Ishikawa (cell line): ENCODE data around the gene LDAH.

ENCODE experiments used
- CEBPB ChIP-seq: IDR thresholded peaks from 2 replicates; pipeline ENCODE4 v1.6.1; 2012
- CREB1 ChIP-seq: IDR thresholded peaks from 2 replicates; pipeline ENCODE4 v1.6.1; 2012; ENCODE audit warnings: low read depth
- EGR1 ChIP-seq: IDR thresholded peaks from 2 replicates; pipeline ENCODE4 v1.6.1; 2012
- EP300 ChIP-seq: IDR thresholded peaks from 2 replicates; pipeline ENCODE4 v1.6.1; 2012; ENCODE audit warnings: borderline replicate concordance
- FOXM1 ChIP-seq: IDR thresholded peaks from 2 replicates; pipeline ENCODE4 v1.6.1; 2012; ENCODE audit warnings: low read depth, borderline replicate concordance
- NFIC ChIP-seq: IDR thresholded peaks from 2 replicates; pipeline ENCODE4 v1.6.1; 2012
- RAD21 ChIP-seq: IDR thresholded peaks from 2 replicates; pipeline ENCODE4 v1.6.1; 2012; ENCODE audit warnings: low read depth
- TAF1 ChIP-seq: IDR thresholded peaks from 2 replicates; pipeline ENCODE4 v1.6.1; 2012; ENCODE audit warnings: low read depth, mild to moderate bottlenecking
- TCF12 ChIP-seq: IDR thresholded peaks from 2 replicates; pipeline ENCODE4 v1.6.1; 2012; ENCODE audit warnings: low read depth
- TEAD4 ChIP-seq: IDR thresholded peaks from 2 replicates; pipeline ENCODE4 v1.6.1; 2012
- YY1 ChIP-seq: IDR thresholded peaks from 2 replicates; pipeline ENCODE4 v1.6.1; 2012; ENCODE audit warnings: low read depth
- ZBTB7A ChIP-seq: IDR thresholded peaks from 2 replicates; pipeline ENCODE4 v1.6.1; 2012; ENCODE audit warnings: low read depth
- TF ChIP-seq, protein P1 (sequence below): IDR thresholded peaks from 2 replicates; pipeline ENCODE4 v1.6.1; 2012; ENCODE audit warnings: low read depth, mild to moderate bottlenecking
- TF ChIP-seq, protein P2 (sequence below): IDR thresholded peaks from 2 replicates; pipeline ENCODE4 v1.6.1; 2012
- TF ChIP-seq, protein P3 (sequence below): IDR thresholded peaks from 2 replicates; pipeline ENCODE4 v1.6.1; 2012

The LDAH gene

DNA sequence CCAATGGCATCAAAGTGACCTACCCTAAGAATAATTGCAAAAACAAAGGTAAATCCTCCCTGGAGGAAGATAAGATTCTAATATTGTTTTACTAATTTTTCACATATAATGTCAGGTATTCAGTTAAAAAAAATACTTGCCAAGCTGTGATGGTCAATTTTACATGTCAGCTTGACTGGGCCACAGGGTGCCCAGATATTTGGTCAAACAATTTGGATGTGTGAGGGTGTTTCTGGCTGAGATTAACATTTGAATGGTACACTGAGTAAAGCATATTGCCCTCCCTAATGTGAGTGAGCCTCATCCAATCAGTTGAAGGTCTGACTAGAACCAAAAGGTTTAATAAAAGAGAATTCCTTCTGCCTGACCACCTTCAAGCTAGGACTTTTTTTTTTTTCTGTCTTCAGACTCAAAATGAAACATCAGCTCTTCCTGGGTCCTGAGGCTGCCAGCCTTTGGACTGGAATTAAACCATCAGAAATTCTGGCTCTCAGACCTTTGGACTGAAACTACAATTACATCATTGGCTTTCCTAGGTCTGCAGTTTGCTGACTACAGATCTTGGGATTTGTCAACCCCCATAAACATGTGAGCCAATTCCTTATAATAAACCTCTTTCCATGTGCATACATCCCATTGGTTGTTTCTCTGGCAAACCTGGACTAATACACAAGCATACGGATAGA, 65.4 kb downstream of the LDAH start:
- TF ChIP-seq NFIC (no peak), YY1 (no peak), TCF12 (no peak)

DNA sequence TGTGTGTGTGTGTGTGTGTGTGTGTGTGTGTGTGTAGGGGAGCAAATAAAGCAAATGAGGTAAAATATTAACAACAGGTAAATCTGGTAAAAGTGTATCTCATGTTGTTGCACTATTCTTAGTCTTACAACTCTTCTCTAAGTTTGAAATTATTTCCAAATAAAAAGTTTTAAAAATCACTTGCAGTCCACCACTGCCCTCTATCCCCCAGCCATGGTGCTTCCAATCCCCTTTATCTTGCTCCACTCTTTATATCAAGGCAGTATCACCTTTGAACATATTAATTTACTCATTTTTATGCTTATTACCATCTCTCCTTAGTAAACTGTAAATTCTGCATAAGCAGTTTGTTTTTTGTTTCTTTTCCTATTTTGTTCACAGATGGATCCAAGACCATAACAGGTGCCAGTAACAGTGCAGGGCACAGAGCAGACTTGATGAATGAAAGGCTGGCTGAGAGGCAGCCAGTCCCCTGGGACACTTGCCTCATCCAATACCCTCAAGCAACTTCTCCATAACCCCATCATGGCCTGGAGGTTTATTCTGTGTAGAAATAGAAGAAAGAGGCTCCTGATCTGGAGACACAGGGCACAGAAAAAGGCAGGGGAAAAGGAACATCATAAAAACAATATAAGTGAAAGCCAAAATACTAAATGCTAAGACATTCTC, 67.6 kb downstream of the LDAH start:
- no peak for TF ChIP-seq CREB1
- TF ChIP-seq NFIC: no peak
- no peak for TF ChIP-seq RAD21
- TF ChIP-seq TEAD4: no peak
- no peak for TF ChIP-seq YY1
- no peak for TF ChIP-seq EGR1
- no peak for TF ChIP-seq TAF1
- no peak for TF ChIP-seq EP300
- no peak for TF ChIP-seq FOXM1
- TF ChIP-seq, protein P1, sequence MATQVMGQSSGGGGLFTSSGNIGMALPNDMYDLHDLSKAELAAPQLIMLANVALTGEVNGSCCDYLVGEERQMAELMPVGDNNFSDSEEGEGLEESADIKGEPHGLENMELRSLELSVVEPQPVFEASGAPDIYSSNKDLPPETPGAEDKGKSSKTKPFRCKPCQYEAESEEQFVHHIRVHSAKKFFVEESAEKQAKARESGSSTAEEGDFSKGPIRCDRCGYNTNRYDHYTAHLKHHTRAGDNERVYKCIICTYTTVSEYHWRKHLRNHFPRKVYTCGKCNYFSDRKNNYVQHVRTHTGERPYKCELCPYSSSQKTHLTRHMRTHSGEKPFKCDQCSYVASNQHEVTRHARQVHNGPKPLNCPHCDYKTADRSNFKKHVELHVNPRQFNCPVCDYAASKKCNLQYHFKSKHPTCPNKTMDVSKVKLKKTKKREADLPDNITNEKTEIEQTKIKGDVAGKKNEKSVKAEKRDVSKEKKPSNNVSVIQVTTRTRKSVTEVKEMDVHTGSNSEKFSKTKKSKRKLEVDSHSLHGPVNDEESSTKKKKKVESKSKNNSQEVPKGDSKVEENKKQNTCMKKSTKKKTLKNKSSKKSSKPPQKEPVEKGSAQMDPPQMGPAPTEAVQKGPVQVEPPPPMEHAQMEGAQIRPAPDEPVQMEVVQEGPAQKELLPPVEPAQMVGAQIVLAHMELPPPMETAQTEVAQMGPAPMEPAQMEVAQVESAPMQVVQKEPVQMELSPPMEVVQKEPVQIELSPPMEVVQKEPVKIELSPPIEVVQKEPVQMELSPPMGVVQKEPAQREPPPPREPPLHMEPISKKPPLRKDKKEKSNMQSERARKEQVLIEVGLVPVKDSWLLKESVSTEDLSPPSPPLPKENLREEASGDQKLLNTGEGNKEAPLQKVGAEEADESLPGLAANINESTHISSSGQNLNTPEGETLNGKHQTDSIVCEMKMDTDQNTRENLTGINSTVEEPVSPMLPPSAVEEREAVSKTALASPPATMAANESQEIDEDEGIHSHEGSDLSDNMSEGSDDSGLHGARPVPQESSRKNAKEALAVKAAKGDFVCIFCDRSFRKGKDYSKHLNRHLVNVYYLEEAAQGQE: no peak
- no peak for TF ChIP-seq CEBPB
- TF ChIP-seq, protein P2, sequence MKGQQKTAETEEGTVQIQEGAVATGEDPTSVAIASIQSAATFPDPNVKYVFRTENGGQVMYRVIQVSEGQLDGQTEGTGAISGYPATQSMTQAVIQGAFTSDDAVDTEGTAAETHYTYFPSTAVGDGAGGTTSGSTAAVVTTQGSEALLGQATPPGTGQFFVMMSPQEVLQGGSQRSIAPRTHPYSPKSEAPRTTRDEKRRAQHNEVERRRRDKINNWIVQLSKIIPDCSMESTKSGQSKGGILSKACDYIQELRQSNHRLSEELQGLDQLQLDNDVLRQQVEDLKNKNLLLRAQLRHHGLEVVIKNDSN: no peak
- no peak for TF ChIP-seq TCF12
- TF ChIP-seq, protein P3, sequence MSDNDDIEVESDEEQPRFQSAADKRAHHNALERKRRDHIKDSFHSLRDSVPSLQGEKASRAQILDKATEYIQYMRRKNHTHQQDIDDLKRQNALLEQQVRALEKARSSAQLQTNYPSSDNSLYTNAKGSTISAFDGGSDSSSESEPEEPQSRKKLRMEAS: no peak
- no peak for TF ChIP-seq ZBTB7A

DNA sequence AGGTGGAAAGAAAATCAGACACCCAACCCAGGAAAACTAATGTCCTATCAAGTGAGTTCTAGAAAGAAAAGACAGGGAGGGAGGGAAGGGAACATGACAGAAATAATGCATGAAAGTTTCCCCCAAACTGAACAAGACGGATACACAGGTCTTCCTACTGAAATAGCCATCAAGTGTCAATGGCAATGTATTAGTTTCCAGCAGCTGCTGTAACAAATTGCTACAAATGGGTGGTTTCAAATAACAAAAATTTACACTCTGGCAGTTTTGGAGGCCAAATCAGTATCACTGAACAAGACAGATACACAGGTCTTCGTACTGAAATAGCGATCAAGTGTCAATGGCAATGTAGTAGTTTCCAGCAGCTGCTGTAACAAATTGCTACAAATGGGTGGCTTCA, 70.6 kb downstream of the LDAH start:
- no peak for TF ChIP-seq TAF1
- no peak for TF ChIP-seq FOXM1
- TF ChIP-seq TEAD4: no peak
- no peak for TF ChIP-seq EP300
- no peak for TF ChIP-seq RAD21

DNA sequence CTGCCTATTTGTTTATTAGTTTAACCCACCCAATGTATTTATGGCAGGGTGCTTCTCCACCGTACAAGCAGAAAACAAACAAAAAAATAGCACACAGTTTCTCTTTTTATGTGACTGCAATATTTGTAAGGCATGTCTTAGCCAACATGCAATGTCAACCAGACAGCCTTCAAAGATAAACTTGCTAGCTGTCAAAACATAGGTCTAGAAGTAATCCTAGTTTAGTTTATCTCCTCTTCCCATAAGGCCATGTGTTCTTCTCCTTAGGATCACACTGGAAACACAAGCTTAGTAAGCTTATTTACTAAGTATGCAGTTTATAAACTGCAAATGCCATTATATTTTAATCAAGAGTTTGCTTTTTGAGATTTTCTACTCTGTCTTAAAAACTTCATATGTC, 75.6 kb downstream of the LDAH start:
- TF ChIP-seq FOXM1 (no peak), EGR1 (no peak), YY1 (no peak), TAF1 (no peak), CREB1 (no peak), TEAD4 (no peak), TCF12 (no peak), RAD21 (no peak), CEBPB (no peak), ZBTB7A (no peak), EP300 (no peak)
- TF ChIP-seq, protein P1: no peak
- TF ChIP-seq, protein P3: no peak
- TF ChIP-seq, protein P2: no peak

DNA sequence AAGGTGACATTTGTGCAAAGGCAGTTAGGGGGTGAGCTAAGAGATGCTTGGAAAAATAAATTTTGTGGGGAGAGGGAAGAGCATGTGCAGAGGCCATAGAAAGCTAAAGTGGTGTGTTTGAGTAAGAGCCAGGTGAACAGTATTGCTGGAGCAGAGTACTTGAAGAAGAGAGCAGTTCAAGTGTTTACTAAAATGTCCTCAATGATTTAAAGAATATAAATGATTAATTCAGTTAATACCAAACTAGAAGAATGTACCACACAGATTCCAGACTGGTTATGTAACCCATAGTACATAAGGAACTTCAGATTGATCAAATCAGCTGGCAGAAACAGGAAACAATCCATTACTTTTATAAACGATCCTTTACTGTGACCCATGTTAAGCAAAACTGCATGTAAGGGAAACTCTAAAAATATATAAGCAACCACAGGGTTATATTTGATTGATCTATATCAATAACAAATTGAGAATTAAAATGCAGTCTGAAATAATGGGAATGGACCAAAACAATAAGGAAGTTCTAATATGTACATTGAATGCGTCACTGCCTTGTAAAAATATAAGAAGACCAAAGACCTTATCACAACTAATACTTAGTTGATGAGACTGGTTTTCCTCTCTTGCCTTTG, 76.9 kb downstream of the LDAH start:
- TF ChIP-seq EP300 (no peak), NFIC (no peak), CREB1 (no peak), FOXM1 (no peak)
- TF ChIP-seq, protein P3: no peak
